K562 (cell line): ENCODE results near the gene KIF3A. TPM values are rescaled to one million over a fixed set of nuclear protein-coding genes. Genes with fewer than 3 reads are reported as not detected.
A peak's percentile ranks its signal among the peaks of the same experiment; 100 is the strongest.

Experiments
- CREB5 ChIP-seq: fragments of 250-450 bp; sonication (Bioruptor Pico); IDR thresholded peaks from 2 replicates; pipeline ENCODE4 v1.5.0; 2020; ENCODE audit warnings: mild to moderate bottlenecking
- CTCF ChIP-seq, 3 experiments: IDR thresholded peaks in 2 of 3; conservative IDR thresholded peaks in 1 of 3; 2 replicates each; pipeline ENCODE4 v1.5.1; 2011 to 2012; ENCODE audit warnings: low read length in 3 of 3, mild to moderate bottlenecking in 3 of 3, control low read depth in 2 of 3, improper control_type of control experiment in 1 of 3, inconsistent platforms in 1 of 3, low read depth in 1 of 3, mixed read lengths in 1 of 3, moderate library complexity in 1 of 3; ENCODE audit not compliant: insufficient read depth in 2 of 3
- IRF9 ChIP-seq: fragments of 450-650 bp; IDR thresholded peaks from 2 replicates; pipeline ENCODE4 v1.6.1; 2016; ENCODE audit warnings: missing biosample characterization, missing genetic modification characterization
- SUPT5H ChIP-seq: fragments of 450-650 bp; IDR thresholded peaks from 2 replicates; pipeline ENCODE4 v1.6.1; 2016
- ZNF24 ChIP-seq: fragments of 450-650 bp; IDR thresholded peaks from 2 replicates; pipeline ENCODE4 v1.6.1; 2016
- ZNF589 ChIP-seq: fragments of 200-800 bp; sonication (Bioruptor generic); IDR thresholded peaks from 2 replicates; pipeline ENCODE4 v1.6.1; 2016; ENCODE audit warnings: low read depth, missing genetic modification characterization, missing compliant biosample characterization
- ZNF668 ChIP-seq: fragments of 250-450 bp; sonication (Bioruptor Pico); IDR thresholded peaks from 2 replicates; pipeline ENCODE4 v1.8.0; 2022; ENCODE audit warnings: mild to moderate bottlenecking, inconsistent platforms
- polyA plus RNA-seq, 8 experiments: library from polyadenylated mRNA; depleted of rRNA in 4 of 8; stranded (reverse) in 5 of 8; unstranded in 3 of 8; fragments of >200 nt; fragmentation: Nextera tagmentation in 2 of 8; fragmentation: Illumina TruSeq in 1 of 8; extraction: Ambion mirVana in 2 of 8; extraction: Trizol in 1 of 8; gene quantifications; 2 replicates each; pipeline versions ENCODE4 v1.2.1 to v1.2.3, GENCODE V29; 2011 to 2014; ENCODE audit warnings: inconsistent platforms in 1 of 8, missing spikeins in 1 of 8
- total RNA-seq, 7 experiments: library from RNA; depleted of rRNA in 6 of 7; stranded (reverse); fragments of >200 nt in 6 of 7; fragmentation: Illumina TruSeq in 2 of 7; extraction: Trizol in 2 of 7; gene quantifications; 2 replicates each; pipeline versions ENCODE4 v1.2.1 to v1.2.3, GENCODE V29; 2011 to 2021; ENCODE audit warnings: low replicate concordance in 1 of 7

The KIF3A gene
- total and polyA plus RNA-seq, 9 of the 15 experiments (the other 6 are each of a cell fraction or from before 2014, with no cell fraction given), result 1.5 to 7.8 (median 6.0) TPM

- TF ChIP-seq IRF9 (tag) (no peak), ZNF589 (CRISPR knock-in tag) (no peak), SUPT5H (no peak), CTCF (IDR thresholded peaks at IDR 0.05 in 2 of 3, conservative IDR thresholded peaks at IDR 0.05 in 1 of 3; ENCODE audit: insufficient read depth in 2 of 3, low read depth in 1 of 3, low read length in 3 of 3) (no peak), ZNF668 (CRISPR knock-in tag) (no peak), CREB5 (CRISPR knock-in tag) (no peak), ZNF24 (peak; percentile 42; the same call in 1 of the 2 replicates)
Measured at GRCh38 chr5:132679717-132680380, 57.5 kb downstream of the KIF3A start (continued).
